HG02588 (cell line): ENCODE results near the gene PPP3R1.
"Not testable (repeated sequence)": the region's sequence is repeated elsewhere in the genome, so short reads cannot be mapped to it uniquely, and the experiment has no call there.

Experiments used
- ATAC-seq: cut with Tn5 transposase; IDR thresholded peaks from one replicate; pipeline ENCODE4 v1.9.1; 2021; ENCODE audit warnings: mild to moderate bottlenecking, moderate library complexity; ENCODE audit not compliant: unreplicated experiment

The PPP3R1 gene

DNA sequence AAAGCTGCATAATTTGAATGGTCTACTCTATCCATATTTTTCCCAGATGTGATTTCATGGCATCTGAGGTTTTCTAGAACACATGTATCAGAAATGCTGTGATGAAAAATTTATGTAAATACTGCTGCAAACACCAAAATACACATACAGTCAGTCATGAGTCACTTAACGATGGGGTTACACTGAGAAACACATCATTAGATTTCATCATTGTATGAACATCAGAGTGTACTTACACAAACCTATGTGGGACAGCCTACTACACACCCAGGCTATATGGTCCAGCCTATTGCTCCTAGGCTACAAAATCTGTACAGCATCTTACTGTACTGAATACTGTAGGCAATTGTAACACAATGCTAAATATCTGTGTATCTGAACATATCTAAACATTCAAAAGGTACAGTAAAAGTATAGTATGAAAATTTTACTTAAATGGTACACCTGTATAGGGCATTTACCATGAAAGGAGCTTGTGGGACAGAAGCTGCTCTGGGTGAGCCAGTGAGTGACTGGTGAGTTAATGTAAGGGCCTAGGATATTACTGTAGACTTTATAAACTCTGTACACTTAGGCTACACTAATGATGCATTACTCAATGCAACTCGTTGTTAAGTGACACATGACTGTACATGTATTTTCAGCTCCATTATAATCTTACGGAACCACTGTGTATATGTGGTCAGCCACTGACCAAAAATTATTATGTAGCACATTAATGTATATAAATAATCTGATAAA lies 61.2 kb downstream of the PPP3R1 start:
- no peak for ATAC-seq

DNA sequence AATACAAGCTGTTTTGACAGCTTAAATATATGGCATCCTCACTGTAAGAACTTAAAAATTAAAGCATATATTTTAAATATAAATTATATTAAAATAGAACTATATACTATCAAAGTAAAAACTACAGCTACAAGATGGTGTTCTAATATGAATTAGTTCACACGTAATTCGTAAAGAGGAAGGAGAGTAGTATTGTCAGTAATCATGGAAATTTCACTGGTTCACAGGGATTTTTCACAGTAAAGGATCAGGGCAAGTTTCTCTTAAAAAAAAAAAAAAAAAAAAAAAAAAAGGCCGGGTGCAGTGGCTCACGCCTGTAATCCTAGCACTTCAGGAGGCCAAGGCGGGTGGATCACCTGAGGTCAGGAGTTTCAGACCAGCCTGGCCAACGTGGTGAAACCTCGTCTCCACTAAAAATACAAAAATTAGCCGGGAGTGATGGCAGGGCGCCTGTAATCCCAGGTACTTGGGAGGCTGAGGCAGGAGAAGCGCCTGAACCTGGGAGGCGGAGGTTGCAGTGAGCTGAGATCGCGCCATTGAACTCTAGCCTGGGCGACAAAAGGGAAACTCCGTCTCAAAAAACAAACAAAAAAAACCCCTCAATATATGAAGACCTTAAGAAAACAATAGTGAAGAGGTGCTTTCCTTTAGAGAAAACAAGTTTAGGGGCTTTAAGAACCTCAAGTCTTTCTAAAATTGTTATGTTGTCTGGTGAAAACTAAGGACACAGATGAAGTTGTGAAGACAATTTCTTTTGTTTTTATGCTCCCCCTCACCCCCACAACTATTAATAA lies 62.1 kb downstream of the PPP3R1 start:
- ATAC-seq, result no peak

DNA sequence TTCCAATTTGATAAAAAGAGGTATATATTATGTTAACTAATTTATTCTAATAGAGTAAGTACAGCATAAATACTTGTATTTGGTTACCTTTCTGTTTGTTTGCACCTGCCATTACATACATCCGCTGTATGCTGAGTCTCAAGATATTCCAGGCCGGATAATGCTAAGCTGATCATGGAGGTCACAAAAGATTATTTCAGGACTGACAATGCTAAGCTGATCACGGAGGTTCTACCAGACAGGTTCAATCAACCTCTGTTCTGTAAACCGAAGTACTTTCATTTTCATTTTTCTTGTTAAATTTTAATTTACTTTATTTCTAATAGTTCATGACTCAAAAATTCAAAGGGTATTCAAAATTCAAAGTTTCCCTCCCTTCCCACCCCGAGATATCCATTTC lies 63.5 kb downstream of the PPP3R1 start:
- ATAC-seq, result no peak

DNA sequence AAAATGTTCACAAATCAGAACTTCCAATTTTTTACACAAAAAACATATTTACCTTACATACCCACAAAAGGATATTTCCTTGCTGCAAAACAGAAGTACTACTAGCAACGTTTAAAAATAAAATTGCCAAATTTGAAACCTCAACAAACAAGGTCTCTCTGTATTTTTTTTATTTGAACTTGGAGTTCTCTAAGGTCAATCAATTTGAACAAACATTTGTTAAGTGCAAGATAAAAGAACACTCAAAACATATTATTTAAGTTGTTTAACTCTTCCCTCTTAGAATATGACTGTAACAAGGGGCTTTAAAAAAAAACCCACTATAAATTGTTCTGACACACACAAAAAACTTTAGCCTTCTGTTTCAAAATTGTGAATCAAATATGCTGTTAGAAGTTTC lies 65.0 kb downstream of the PPP3R1 start:
- no peak for ATAC-seq

DNA sequence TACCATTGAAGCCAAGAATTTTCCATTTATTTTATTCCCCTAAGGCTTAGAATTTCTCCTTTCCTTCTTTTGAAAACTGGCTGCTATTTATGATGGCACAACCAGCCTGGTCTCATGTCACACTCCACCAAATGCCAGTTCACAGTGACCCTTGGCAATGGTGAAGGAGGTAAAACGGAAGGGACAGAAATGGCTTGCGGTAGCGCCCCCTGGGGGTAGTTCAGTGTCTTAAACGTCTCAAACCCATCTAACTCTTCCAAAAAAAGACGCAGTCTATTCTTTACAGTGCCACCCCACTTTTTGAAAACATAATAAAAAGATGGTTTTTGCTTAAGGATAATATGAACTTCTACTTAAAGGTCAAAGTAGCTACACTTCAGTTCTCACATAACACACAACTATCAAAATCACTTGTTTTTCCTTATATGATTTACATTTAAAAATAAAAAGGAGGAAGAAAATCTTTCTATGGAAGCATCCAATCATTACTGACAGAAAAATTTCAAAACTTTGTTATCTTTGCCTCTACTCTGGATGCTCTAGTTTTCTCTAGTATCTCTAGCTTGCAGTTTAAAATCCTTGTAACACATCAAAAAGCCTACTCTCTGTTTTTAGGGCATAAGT lies 66.7 kb downstream of the PPP3R1 start:
- ATAC-seq, result no peak

DNA sequence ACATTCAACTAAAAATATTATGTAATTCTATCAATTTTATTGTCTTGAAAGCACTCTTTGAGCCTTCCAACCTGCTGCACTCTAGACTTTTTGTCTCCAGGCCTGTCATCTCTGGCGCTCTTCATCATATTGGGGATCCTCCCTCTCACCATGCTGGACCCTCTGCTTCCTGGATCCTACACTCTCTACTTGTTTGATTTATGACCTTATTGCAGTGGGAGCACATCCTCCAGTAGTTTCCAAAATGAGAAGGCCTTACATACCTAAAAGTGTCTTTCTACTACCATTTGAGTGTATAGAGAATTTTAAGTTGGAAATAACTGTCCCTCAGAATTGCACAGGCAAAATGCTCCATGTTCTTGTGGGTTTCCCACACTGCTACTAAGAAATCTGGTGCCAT lies 69.4 kb downstream of the PPP3R1 start:
- ATAC-seq, result no peak

DNA sequence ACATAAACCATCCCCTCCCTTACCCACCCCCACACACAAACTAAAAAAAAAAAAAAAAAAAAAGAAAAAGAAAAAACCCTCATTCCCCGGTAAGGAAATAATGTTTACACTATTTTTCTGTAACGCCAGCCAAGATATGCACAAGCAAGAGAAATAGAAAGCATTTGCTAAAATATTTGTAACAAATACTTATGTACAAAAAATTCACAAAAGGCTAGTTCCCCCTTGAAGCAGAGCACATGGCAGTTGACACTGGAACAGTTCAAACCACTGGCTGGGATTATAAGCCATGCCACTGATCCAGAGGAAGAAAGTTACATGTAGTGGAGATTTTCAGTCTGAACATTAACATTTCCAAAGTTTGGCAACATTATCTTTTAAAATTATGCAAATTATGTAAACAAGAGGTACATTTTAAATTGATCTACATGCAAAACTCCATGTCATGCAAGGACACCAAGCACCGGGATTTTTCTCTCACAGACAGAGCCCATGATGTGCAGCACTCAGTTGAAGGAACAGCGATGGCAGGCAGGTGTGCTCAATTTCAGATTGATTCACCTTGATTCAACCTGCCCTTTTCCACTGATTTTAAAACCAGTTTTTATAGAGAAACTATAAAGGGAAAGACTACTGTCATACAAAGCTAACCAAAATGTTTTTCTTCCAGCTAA lies 73.2 kb downstream of the PPP3R1 start:
- no peak for ATAC-seq

DNA sequence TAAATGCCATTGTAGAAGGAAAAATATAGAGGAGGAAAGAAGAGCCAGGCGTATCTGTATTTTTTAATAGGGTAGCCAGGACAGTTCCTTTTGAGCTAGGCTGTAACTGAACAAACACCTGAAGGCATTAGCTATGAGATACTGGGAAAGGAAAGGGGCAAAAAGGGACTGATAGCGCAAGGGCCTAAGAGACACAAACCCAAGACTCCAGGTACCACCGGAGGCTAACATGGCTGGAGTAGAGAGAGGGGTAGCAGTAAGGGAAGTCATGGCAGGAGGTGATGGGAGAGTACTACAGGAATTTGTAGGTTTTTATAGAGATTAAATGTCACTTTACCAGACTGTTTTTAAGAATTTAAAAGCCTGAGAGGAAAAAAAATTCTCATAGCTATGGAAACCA lies 73.9 kb downstream of the PPP3R1 start:
- no peak for ATAC-seq

DNA sequence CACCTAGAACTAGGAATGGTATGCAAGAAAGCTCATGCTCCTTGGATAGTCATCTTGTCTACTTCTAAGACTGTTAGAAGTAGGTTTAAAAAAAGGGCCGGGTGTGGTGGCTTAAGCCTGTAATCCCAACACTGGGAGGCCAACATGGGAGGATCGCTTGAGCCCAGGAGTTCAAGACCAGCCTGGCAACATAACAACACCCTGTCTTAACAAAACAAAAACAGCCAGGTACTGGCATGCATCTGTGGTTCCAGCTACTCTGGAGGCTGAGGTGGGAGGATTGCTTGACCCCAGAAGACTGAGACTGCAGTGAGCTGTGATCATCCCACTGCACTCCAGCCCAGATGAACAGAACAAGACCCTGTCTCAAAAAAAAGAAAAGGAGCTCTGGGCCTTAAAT lies 74.8 kb downstream of the PPP3R1 start:
- ATAC-seq, result no peak

DNA sequence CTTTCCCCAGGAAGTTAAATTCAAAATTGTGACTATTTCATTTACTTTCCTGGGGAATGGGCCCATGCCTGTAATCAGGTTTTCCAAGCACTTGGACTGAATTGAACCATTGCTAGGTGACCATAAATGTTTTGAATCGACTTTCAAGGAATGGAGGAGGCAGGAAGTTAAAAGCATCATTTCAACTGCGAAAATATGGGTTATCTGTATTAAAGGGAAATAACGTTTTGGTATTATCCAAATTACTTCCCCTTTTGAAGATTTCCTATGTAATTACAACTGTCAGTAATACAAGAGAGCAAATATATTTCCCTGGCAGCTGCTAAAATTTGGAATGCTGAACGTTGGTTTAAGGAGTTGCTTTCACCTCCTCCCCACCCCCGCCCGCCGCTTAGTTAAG lies 75.7 kb downstream of the PPP3R1 start:
- ATAC-seq, result no peak

DNA sequence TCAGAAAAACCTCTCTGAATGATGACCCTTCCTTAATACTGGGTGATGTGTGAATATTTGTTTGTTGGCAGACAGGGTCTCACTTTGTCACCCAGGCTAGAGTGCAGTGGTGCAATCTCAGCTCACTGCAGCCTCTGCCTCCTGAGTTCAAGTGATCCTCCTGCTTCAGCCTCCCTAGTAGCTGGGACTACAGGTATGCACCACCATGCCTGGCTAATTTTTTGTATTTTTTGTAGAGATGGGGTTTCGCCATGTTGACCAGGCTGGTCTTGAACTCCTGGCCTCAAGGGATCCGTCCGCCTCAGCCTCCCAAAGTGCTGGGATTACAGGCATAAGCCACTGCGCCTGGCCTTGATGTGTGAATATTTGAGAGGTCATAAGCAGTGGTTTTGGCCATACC lies 77.1 kb downstream of the PPP3R1 start:
- not testable (repeated sequence) for ATAC-seq

DNA sequence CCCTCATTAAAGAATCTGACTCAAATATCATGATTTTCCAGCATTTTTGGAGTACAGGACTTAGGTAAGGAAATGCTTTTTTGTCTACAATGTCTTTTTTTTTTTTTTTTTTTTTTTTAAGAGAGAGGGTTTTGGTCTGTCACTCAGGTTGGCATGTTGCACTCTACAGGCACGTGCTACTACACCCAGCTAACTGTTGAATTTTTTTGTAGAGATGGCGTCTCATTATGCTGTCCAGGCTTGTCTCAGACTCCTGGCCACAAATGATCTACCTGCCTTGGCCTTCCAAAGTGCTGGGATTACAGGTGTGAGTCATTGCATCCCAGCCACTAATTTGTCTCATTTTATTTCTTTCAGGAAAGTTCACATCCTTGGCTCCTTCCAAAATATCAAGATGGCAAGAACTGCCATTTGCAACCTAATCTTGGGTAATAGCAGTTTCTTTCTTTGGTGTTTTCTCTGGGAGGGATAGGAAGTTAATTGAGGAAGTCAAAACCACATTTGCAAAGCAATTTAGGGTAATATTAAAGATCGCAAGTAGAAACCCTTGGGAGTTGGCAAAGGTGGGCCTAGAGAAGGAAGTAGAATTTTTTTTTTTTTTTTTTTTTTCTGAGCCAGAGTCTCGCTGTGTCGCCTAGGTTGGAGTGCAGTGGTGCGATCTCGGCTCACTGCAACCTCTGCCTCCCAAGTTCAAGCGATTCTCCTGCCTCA lies 79.2 kb downstream of the PPP3R1 start:
- no peak for ATAC-seq

DNA sequence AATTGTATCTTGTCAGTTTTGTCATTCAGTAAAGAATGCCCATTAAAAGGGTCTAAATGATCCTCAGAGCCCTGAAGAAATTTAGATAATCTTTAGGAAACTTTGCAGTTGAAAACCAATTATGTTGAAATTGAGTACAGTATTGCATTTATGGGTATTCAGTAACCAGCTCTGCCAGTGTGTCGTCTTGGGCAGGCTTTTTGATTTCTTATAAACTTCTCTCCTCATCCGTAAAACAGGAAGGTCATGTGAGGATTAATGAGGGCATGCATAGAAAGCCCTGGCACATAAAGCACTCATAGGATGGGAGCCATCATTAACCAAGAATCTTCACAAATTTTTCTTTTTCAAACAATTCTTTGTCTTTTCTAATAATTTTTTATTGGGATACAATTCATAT lies 79.8 kb downstream of the PPP3R1 start:
- ATAC-seq, result no peak

DNA sequence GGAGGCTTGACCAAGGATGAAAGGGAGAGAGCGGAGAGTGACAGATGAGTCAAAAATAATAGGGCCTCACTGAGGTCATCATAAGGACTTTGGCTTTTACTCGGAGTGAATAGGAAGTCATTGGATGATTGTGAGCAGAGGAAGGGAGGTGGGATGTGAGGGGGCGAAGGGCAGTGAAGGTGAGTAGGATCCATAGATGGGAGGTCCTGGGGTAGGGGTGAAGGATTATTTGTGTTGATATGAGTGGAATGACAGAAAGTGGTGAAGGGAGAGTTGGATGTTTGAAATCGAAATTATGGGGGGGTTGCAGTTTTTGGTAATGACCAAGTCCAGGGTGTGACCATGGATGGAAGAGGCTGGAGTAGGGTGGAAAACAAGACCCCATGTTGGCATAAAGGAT lies 80.6 kb downstream of the PPP3R1 start:
- no peak for ATAC-seq

DNA sequence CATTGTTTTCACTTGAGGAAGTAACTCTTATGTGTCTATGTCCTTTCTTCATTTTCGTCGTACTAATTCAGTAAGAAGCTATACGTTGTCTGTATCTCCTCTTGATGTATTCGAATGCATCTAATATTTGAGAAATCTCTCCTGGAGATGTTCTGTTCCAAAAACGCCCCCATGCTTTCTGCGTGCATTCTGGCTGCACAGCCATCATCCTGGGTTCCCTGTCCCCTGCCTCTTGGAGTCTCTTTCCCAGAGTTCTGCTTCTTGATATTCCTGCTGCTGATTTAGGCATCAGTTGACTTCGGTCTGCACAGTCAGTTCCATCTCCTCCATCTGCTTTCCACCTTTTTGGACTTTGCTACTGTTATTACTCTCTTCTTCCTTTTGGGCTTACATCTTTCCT lies 81.2 kb downstream of the PPP3R1 start:
- no peak for ATAC-seq

DNA sequence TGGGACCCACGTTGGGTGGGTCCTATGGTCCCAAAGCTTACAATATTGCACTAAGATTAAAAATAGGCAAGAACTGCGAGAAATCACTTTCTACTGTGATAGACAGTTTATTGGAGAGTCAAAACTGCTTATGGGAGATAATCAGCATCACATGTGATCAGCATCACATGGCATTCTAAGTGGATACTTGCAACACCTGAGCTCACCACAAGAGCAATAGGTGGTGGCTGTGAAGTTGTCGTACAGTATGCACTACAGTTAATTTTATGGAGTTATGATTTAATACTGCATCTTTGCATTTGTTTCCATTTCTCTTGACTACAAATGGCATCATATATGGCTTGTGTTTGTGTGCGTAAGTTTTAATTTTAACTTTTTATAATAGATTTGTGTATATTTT lies 83.0 kb downstream of the PPP3R1 start:
- no peak for ATAC-seq

DNA sequence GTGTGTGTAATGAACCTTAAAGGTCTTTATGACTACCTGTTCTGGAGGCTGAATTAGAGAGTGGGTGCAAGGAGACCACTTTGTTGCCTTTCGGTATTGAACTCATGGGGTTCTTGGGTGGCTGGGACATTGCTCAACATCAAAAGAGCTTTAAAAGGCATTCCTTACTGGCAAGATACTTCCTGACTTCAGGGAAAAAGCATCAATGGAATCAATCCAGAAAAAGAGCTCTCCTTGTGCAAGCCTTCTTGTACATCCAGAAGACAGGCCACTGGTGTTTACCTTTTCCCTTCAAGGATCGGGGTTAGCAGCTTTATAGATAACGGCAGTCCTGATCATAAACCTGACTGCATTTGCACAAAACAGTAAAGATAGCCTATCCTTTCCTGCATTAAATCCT lies 85.1 kb downstream of the PPP3R1 start:
- ATAC-seq, result no peak

DNA sequence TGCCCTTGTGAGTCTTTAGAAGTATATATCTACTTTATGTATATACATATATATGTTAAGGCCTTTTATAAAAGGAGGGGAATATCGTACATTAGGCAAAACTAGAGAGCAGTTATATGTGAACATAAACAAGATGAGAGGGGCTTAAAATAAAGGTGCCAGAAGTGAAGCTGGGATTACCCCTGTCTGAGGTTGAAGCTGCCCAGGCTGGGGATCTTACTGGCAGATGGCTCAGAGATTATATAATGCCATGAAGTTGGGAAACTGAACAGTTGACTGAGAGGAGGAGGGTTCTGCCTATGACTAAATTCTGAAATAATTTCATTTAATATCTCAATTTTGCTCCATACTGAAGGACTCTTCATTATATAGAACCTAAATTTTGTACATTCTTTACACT lies 88.7 kb downstream of the PPP3R1 start:
- no peak for ATAC-seq

DNA sequence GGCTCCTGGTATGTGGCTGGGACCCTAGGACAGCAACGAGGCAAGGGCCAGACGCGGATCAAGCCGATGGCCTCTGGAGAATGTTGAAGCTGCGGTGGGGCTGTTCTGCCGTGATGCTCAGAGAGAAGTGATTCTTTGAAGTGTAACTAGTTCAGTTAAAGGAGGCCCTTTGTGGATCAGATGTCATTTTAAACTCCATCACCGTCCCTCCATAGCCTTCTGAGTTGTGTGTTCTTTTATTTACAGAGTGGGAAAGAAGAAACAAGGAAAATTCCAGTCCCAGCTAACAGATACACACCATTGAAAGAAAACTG lies 94.2 kb downstream of the PPP3R1 start:
- no peak for ATAC-seq

DNA sequence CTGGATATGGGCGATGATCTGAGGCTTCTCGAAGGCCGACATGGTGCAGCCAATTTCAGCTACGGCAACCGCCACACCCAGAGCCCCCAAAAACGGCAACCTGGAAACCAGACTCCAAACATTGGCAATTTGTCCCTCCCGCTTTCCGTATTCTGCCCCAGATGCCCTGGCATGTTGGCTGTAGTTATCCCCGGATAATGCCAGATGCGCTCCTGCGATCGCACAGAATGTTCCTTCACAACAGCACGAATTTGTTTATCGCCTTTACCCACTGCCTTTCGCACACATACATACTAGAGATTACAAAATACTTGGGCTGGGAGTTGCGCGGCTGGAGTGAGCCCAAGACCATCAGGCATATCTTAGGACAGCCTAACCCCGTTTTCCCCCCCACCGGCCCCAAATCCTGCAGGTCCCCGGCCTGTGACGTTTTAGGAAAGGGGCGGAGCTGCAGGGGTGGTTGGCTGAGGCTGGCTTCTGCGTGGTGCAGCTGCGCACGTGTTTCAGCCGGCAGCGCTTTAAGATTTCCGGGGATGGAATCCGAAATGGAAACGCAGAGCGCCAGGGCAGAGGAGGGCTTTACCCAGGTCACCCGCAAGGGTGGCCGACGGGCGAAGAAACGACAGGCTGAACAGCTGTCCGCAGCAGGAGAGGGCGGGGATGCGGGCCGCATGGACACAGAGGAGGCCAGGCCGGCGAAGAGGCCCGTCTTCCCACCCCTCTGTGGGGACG lies 94.8 kb downstream of the PPP3R1 start, which contains the start of gene PNO1:
TSS of gene PNO1 (plus strand) at position 487 of the 732 bp plus-strand sequence. CDS start at position 534, 47 bp downstream.
- ATAC-seq, result peak; percentile 91
